Cardiac septum (tissue), 1 donor: ENCODE results near the gene METTL26. TPM values are rescaled to one million over a fixed set of nuclear protein-coding genes. Genes with fewer than 3 reads are reported as not detected.

Experiments used
- DNase-seq: peaks from one replicate; pipeline ENCODE4 v3.0.0-alpha.2; 2020; ENCODE audit warnings: low spot score
- intact Hi-C: fragments of 100-400 bp; cut with DNase I; formaldehyde crosslinking; loops from one replicate; pipeline ENCODE4 v1.14.0; 2022
- total RNA-seq: library from RNA; stranded (reverse); fragmentation: NEBNext Ultra II Directional; extraction: Animal tissue kit (Norgen Biotek cat#: 25700); gene quantifications from one replicate; pipeline ENCODE4 v1.2.1, GENCODE V29; 2021
- donor health status: DM: no; HTN: no; CAD: no.

METTL26 gene
- total RNA-seq, 1 donor from 2014 or later, result 47.7 TPM

DNA sequence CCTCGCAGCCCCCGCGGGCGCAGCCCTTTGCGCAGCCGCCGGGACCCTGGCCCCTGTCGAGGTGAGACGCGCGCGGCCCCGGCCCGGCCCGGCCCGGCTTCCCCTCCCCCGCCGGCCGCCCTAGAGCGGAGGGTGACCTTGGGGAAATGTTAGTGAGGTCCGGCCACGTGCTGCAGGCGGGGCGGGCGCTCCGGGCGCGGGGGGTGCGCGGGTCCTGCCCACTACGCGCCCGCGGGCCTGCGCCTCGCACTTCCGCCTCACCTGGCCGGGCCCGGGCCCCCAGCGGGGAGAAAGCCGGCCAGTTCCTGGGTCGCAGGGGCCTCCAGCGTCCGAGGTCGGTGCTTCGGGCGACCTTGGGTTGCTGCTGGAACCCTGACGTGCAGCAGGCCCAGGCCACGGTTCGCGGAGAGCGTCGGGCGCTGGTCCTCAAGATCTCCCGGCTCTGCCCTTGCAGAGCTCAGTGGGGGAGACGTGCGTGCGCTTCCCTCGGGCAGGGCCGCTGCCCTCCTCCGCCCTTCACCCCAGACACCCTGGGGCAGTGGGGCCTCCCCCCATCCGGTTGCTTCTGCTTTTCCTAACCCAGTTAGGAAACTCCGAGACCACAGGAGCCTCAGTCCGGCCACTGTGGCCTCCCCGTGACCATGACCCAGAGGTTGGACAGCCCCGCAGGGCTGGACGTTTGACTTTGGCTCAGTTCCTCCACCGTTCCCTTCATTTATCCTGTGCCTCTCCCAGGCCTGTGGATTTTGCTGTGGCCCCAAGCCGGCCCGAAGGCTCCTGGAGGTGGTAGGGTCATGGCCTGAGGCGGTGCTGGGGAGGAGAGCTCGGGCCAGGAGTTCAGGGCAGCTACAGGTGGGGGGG lies 6.3 kb upstream of the METTL26 start:
- no peak for DNase-seq
- intact Hi-C loops, result loop anchor here (5.0 kb wide), 1 partner anchor 55 kb away; no protein-coding TSS in a partner anchor

GRCh38 chr16:641326-642188 lies 5.5 kb upstream of the METTL26 start, which contains the start of gene MCRIP2:
TSS of gene MCRIP2 (plus strand) at chr16:641828. CDS start at chr16:641992, 164 bp downstream.
- DNase-seq, result peak; percentile 93
- intact Hi-C loops, result loop anchor here (2.0 to 5.0 kb wide), 2 partner anchors 19 to 54 kb away; no protein-coding TSS in a partner anchor

DNA sequence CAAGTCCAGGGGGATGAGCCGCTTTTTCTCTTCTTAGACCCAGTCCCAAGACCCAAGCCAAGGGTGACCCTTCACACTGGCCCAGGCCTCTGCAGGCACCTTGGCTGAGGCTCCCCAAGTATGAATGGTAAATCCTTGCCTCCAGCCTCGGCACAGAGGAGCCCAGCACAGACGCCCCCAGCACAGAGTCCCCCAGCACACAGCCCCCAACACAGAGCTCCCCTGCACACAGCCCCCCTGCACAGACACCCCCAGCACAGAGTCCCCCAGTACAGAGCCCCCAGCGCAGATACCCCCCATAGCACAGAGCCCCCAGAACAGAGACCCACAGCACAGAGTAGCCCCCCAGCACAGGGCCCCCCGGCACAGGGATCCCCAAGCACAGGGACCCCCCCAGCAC lies 4.5 kb upstream of the METTL26 start:
- intact Hi-C loops, result loop anchor here (2.0 to 5.0 kb wide), 2 partner anchors 20 to 53 kb away; no protein-coding TSS in a partner anchor
- no peak for DNase-seq

DNA sequence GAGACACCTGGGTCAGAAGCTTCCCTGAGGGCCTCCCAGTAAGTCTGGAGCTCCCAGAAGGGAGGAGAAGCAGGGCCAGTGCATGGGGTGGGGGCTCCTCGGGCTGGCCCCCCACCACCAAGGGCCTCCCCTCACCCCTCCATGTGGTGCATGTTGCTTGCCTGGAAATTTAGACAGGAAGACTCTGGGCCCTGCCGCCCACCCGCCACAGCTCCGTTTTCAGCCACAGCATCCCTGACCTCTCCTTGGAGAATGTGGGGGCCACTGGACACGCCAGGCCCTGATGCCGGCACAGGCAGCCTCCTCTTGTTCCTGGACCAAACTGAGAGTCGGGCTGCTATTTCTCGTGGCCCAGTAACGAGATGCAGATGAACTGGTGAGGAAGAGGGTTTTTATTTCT lies 2.7 kb upstream of the METTL26 start:
- intact Hi-C loops, result no loop called here
- DNase-seq, result no peak

- intact Hi-C loops, result no loop called here
- DNase-seq, result no peak
These were observed 2.0 kb upstream of the METTL26 start for GRCh38 chr16:638034-638543.

- peak; percentile 96 for DNase-seq
- intact Hi-C loops, result no loop called here
These were observed 1.2 kb upstream of the METTL26 start for GRCh38 chr16:637081-638018.

GRCh38 chr16:635573-636205 lies 416 bp downstream of the METTL26 start:
- intact Hi-C loops, result no loop called here
- no peak for DNase-seq

DNA sequence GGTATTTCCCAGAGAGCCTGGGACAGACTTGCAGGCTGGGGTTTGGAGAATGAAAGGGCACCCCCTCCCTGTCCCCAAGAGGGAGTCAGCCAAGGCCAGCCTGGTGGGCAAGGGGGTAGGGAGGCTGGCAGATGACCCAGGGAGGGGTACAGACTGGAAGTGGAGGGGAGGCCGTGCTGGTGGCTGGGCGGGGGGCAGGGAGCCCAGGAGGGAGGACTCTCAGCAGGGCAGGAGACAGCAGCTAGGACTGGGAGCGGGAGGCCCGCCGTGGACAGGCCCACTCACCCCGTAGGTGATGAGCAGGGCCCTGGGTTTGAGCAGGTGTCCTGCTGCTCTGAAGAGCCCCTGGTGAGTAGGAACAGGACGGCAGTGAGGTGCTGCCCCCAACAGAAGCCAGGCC lies 1.1 kb downstream of the METTL26 start:
- intact Hi-C loops, result no loop called here
- no peak for DNase-seq

- intact Hi-C loops, result no loop called here
- DNase-seq, result no peak
These were observed 1.9 kb downstream of the METTL26 start for GRCh38 chr16:634051-634670.

GRCh38 chr16:633336-634050 lies 2.6 kb downstream of the METTL26 start:
- intact Hi-C loops, result no loop called here

DNA sequence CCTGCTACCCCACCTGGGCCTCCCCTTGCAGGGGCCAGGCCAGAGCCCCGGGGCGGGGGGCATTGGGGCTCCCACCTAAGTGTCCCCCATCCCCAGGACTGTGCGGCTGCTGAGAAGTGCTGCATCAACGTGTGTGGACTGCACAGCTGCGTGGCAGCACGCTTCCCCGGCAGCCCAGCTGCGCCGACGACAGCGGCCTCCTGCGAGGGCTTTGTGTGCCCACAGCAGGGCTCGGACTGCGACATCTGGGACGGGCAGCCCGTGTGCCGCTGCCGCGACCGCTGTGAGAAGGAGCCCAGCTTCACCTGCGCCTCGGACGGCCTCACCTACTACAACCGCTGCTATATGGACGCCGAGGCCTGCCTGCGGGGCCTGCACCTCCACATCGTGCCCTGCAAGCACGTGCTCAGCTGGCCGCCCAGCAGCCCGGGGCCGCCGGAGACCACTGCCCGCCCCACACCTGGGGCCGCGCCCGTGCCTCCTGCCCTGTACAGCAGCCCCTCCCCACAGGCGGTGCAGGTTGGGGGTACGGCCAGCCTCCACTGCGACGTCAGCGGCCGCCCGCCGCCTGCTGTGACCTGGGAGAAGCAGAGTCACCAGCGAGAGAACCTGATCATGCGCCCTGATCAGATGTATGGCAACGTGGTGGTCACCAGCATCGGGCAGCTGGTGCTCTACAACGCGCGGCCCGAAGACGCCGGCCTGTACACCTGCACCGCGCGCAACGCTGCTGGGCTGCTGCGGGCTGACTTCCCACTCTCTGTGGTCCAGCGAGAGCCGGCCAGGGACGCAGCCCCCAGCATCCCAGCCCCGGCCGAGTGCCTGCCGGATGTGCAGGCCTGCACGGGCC lies 3.4 kb downstream of the METTL26 start:
- no peak for DNase-seq
- intact Hi-C loops, result no loop called here

More at GRCh38 chr16:633336-634050, 2.6 kb downstream of the METTL26 start:
- DNase-seq, result no peak

GRCh38 chr16:631808-632358 lies 4.2 kb downstream of the METTL26 start:
- intact Hi-C loops, result no loop called here
- DNase-seq, result no peak

DNA sequence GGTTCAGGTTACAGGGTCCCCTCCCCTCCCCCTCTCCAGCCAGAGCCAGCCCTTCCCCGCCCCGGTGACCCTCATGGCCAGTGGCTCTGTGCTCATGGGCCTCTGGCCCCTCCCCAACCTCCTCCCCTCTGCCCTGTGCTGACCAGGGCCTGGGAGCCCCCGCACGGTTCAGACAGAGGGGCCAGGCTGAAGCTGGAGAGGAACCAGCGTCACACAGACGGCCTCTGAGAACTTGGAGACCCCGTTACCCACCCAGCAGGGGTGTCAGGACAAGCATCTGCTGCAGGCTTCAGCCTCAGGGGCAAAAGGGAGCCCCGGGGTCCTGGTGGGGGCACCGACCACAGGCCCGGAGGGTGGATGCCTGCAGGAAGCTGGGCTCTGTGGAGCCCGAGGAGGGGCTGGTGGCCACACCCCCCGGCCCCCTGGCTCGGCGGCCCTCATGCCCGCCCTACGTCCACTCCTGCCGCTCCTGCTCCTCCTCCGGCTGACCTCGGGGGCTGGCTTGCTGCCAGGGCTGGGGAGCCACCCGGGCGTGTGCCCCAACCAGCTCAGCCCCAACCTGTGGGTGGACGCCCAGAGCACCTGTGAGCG lies 5.2 kb downstream of the METTL26 start, which contains the start of gene WFIKKN1:
WFIKKN1 (plus strand) TSS at position 171 of the 591 bp plus-strand sequence; CDS start at position 440, 269 bp downstream.
- intact Hi-C loops, result no loop called here
- no peak for DNase-seq

- intact Hi-C loops, result no loop called here
- no peak for DNase-seq
These were observed 5.8 kb downstream of the METTL26 start for GRCh38 chr16:630249-630814.

DNA sequence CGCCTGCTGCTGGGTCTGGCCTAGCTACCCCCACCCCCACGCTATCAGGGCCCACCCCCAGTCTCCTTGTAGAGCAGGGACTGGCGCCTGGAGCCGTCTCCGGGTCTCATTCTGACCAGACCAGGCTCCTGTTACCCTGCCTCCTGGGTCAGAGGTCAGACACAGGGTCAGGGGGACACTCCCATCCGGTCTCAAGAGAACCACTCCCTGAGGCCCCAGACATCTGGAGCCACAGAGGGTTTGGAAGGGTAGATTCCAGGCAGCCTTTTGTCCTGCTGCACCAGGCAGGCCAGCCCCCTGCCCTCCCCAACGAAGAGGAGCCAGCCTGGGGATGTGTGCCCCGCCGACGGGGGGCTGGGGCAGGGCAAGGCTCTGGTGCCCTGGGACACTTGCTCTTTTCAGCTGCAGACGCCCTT lies 6.3 kb downstream of the METTL26 start:
- intact Hi-C loops, result no loop called here

More for the DNA sequence above, 6.3 kb downstream of the METTL26 start:
- DNase-seq, result no peak
